ENCODE results near the gene TEX35.

GRCh38 chr1:178521241-178521640 lies 8.3 kb downstream of the TEX35 start:
- TF ChIP-seq CTCF (IDR thresholded peaks at IDR 0.05; ENCODE audit: low read depth, low read length, missing input control) (no peak), GABPA (IDR thresholded peaks at IDR 0.05 in 1 of 2, conservative IDR thresholded peaks at IDR 0.05 in 1 of 2) (no peak), TAF1 (conservative IDR thresholded peaks at IDR 0.05) (no peak), JUND (IDR thresholded peaks at IDR 0.05) (no peak), MAX (IDR thresholded peaks at IDR 0.05) (no peak), REST (IDR thresholded peaks at IDR 0.05) (no peak), EGR1 (IDR thresholded peaks at IDR 0.05; ENCODE audit: low read depth in 2 of 2) (no peak), RAD21 (IDR thresholded peaks at IDR 0.05) (no peak), YY1 (IDR thresholded peaks at IDR 0.05) (no peak), SP1 (IDR thresholded peaks at IDR 0.05) (no peak), ATF3 (IDR thresholded peaks at IDR 0.05) (no peak)
- TF ChIP-seq, protein P1, sequence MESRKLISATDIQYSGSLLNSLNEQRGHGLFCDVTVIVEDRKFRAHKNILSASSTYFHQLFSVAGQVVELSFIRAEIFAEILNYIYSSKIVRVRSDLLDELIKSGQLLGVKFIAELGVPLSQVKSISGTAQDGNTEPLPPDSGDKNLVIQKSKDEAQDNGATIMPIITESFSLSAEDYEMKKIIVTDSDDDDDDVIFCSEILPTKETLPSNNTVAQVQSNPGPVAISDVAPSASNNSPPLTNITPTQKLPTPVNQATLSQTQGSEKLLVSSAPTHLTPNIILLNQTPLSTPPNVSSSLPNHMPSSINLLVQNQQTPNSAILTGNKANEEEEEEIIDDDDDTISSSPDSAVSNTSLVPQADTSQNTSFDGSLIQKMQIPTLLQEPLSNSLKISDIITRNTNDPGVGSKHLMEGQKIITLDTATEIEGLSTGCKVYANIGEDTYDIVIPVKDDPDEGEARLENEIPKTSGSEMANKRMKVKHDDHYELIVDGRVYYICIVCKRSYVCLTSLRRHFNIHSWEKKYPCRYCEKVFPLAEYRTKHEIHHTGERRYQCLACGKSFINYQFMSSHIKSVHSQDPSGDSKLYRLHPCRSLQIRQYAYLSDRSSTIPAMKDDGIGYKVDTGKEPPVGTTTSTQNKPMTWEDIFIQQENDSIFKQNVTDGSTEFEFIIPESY (IDR thresholded peaks at IDR 0.05): no peak
